Islet of Langerhans (tissue), 1 donor: ENCODE data around the gene SMC1B.
"Not testable (repeated sequence)": the region's sequence is repeated elsewhere in the genome, so short reads cannot be mapped to it uniquely, and the experiment has no call there.

Experiments
- FAIRE-seq: peaks from one replicate; lab custom pipeline; 2011; peaks lifted over from hg19 to GRCh38; lab: Jason Lieb, UNC

SMC1B gene, protein sequence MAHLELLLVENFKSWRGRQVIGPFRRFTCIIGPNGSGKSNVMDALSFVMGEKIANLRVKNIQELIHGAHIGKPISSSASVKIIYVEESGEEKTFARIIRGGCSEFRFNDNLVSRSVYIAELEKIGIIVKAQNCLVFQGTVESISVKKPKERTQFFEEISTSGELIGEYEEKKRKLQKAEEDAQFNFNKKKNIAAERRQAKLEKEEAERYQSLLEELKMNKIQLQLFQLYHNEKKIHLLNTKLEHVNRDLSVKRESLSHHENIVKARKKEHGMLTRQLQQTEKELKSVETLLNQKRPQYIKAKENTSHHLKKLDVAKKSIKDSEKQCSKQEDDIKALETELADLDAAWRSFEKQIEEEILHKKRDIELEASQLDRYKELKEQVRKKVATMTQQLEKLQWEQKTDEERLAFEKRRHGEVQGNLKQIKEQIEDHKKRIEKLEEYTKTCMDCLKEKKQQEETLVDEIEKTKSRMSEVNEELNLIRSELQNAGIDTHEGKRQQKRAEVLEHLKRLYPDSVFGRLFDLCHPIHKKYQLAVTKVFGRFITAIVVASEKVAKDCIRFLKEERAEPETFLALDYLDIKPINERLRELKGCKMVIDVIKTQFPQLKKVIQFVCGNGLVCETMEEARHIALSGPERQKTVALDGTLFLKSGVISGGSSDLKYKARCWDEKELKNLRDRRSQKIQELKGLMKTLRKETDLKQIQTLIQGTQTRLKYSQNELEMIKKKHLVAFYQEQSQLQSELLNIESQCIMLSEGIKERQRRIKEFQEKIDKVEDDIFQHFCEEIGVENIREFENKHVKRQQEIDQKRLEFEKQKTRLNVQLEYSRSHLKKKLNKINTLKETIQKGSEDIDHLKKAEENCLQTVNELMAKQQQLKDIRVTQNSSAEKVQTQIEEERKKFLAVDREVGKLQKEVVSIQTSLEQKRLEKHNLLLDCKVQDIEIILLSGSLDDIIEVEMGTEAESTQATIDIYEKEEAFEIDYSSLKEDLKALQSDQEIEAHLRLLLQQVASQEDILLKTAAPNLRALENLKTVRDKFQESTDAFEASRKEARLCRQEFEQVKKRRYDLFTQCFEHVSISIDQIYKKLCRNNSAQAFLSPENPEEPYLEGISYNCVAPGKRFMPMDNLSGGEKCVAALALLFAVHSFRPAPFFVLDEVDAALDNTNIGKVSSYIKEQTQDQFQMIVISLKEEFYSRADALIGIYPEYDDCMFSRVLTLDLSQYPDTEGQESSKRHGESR

DNA sequence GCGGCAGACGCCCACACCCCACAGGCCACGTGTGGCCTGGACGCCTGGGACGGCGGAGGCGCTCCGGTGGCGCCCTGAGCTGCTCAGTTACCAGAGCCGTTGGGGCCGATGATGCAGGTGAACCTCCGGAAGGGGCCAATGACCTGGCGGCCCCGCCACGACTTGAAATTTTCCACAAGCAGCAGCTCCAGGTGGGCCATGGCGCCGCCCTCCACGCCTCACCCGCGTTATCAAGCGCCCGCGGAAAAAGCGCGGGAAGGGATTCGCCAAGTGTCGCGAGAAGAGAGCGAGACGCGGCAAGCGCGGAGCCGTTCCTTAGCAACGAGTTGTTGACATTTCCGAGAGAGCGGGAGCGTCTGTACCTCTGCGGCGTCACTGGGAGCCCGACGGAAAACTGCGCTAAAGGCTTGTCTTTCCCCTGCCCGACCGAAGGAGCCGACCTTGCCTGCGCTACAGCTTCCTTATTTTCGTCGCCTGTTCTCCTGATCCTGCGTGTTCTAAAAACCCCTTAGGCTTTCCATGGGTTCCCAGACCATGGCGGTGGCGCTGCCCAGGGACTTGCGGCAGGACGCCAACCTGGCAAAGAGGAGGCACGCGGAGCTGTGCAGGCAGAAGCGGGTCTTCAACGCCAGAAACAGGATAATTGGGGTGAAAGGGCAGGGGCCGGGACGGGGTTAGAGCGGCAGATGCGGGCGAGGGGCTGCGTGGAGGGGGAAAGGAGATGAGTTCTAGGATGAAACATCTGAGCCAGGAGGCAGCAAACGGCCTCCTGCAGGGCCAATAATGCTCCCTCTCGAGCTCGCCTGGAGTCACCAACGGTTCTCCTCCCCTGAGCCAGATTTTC, at the start of gene SMC1B, which contains the start of gene RIBC2:
SMC1B (minus strand) TSS at position 232 of the 844 bp plus-strand sequence; CDS start at position 200, 32 bp downstream.
RIBC2 (plus strand) TSS at position 326 of the 844 bp plus-strand sequence; CDS start at position 520, 194 bp downstream.
- FAIRE-seq: no peak

DNA sequence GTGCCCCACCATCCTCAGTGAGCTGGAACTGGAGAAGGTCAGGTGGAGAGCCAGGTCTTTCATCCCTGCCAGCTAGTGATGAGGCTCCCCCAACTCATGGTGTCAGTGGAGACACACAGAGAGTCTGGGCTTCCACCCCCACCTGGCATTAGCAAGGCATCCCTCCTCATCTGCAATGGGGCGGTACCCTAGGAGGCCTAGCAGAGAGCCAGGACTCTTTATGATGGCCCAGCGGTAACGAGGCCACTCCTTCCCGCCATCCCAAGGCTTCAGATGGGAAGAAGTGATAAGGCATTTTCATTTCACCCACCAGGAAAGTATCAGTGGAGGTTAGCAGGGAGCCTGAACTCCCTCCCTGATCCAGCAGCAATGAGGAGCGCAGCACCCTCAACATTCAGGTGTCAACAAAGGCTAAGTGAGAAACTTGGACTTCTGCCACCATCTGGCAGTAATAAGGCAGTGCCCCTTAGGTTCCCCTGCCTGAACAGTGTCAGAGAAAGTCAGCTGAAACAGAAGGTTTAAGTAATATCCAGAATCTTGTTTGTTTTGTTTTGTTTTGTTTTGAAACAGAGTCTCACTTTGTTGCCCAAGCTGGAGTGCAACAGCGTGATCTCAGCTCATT, 48.7 kb upstream of the SMC1B start:
- no peak for FAIRE-seq

DNA sequence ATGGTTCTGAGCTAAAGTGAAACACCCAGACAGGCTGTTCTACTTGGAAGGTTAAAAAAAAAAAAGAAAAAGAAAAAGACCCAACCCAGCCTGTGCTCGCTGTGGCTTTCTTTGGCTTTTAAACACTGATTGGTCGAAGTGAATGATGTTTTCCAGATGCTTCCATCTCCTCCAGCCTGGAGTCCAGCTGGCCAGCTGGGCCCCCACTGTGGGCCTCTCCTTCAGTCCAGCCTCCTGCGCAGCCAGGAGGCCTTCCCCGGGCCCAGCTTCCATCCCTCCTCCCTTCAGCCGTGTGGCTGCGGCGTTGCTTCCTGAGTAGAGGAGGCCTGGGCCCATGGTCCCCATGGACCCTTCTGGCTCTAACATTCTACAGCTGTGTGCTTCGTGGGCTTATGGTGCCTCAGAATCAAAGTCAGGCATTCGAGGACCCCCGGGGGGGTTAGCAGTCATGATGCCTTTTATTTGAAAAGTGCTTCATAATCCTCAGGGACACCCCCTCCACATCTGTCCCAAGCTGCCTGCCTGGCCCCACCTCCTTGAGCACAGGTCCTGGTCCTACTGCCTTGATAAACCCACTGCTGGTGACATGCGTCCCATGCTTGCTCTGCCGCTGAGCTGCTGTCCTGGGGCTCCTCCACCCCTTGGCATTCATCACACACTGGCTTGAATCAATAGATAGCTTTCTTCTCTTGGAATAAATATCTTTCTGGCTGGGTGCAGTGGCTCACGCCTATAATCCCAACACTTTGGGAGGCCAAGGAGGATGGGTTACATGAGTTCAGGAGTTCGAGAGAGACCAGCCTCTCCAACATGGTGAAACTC, 47.1 kb upstream of the SMC1B start:
- no peak for FAIRE-seq

DNA sequence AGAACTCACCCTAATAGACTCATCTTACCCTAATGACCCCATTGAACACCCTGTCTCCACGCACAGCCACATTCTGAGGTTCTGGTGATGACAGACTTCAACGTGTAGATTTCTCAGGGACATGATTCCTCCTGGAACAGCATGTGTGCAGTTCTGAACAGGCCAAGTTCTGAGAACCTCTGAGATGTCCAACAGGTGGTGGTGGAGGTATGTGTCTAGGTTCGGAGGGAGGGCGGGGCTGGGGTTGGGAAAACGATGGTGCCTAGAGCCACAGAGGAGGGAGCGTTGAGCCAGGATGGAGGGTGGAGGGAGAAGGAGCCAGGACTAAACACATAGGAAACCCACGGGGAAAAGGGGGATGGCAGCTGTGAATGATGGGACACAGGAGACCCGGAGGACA, 45.8 kb upstream of the SMC1B start:
- FAIRE-seq: no peak

DNA sequence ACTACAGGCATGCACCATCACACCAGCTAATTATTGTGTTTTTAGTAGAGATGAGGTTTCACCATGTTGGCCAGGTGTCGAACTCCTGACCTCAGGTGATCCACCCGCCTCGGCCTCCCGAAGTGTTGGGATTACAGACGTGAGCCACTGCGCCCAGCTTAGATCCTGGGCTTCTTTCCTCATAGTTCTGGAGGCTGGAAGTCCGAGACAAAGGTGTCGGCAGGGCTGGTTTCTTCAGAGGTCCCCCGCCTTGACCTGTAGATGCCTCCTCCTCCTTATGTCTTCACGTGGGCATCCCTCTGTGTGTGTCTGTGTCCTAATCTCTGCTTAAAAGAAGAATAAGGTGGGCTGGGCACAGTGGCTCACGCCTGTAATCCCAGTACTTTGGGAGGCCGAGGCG, 45.1 kb upstream of the SMC1B start:
- FAIRE-seq: no peak

DNA sequence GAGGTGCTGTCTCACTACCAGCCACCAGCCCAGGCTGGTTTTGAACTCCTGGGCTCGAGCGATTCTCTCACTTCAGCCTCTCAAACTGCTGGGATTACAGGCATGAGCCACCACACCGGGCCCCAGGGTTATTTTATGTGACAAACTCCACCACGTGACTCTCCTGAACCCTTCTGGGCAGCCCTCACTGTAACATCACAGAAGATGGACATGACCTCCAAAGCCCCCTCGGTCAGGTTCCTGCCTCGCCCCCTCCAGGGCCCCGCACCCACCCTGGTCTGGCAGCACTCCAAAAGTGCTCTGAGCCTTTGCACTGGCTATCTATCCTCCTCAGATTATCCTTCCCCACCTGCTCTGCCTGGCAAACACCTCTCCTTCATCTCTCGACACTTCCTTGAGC, 43.4 kb upstream of the SMC1B start:
- no peak for FAIRE-seq

DNA sequence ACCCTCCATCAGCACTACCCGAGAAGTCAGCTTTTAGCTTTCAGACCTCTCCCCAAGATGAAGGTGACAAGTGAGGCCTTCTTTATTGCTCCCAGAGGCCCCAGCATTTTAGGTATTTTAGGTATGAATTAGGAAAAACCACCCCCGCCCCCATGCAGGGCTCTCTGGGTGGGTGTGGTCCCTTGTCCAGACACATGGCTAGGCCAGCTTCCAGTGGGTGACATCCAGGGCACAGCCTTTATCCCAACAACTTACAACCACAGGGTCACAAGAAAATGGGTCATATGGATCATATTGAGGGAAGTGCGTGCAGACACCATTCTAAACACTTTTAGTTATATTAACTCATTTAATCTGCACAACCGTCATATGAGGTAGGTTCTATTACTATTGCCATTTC, 42.2 kb upstream of the SMC1B start:
- no peak for FAIRE-seq

DNA sequence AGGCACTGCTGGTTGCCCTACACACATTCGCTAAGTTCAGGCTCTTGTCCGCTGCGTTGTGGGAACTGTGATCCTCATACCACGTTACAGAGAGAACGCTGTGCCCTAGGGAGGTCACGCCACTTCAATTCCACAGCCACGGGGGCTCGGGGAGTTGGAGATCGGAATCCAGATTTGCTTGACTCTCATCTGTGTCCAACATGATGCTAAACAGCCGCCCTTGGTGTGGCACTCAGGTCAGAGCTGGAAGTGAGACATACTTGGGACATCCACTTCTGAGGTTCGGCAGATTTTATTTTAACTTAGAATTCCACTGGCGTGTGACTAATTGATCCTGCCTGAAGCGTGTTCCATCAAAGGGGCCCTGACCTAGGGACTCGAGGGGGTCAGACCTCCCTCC, 41.8 kb upstream of the SMC1B start:
- no peak for FAIRE-seq

DNA sequence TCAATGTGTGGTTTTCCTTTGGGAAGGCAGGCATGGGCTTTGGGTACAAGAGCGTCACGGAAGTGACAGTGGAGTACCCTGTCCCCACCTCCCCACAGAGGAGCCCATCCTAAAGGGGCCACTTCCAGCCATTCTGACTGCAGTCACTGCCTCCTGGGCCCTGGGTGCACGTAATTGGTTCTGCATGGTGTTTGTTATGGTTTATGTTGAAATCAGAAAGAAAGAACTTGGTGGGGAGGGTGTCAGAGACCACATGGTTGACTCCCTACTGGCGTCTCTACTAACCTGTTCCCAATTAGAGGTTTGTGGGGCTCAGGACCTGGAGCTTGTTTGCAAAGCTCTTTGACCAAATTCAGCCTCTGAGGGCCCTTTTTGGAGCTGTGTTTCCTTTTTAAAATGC, 40.9 kb upstream of the SMC1B start:
- no peak for FAIRE-seq

DNA sequence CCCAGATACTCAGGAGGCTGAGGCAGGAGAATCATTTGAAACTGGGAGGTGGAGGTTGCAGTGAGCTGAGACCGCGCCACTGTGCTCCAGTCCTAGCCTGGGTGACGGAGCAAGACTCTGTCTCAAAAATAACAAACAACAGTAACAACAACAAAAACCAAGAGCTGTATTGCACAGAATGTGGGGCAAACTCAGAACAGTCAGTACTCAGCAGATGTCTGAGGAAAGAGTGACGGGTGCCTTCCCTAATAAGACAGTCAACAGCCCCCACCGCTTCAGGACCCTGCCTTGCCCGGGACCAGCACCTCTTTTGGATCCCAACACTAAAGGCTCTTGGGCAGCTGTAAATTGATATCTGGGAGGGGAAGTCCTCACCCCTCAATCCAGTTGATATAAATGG, 40.4 kb upstream of the SMC1B start:
- no peak for FAIRE-seq

DNA sequence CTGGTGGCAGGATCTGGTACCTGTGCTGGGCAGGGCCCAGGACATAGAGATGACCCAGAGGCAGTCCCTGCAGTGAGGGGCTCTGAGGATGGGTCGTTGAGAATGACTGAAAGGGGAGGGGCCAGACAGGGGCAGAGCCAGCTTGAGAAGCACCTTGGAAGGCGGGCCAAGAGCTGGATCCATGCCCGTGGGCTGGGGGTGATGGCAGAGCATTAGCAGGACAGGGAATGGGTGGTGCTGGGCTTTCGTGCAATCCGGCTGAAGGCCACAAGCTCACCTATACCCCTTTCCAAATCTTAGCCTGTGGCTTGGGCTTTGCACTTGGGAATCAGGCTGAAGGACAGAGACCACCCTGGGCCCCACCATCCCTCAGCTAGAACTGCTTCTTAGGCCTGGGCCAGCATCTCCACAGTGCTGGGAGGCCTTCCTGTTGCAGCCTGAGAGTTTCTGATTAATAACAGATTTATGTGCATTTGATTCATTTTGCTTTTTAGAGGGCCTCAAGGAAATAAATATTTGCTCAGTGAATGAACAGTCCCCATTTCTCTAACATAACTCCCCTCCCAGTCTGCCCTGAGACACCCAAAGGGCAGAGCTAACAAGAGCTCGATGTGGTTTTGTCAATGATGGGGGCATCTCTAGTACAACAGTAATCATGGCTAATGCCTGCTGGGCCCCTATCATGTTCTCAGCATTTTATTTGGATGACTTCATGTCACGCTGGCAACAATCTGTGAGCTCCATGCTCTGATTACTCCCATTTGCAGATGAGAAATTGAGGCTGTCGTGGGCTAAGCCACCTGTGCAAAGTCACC, 39.4 kb upstream of the SMC1B start:
- FAIRE-seq: no peak

DNA sequence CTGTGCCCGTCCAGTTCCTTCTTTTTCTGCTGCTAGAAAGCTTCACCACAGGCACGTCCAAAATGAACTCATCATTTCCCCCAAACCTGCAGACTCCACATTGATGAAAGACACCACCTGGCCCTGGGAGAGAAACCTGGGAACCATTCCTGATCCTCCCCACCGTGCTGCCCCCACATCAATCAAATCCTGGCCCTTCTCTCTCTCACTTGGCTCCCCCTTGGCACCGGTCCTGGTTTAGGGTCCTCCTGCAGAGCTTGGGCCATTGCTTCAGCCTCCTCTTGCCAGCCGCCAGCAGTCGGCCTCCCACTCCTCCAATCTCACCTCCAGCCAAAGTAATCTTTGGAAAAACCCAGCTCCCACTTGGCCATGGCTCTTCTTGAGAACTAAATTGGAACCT, 38.6 kb upstream of the SMC1B start:
- FAIRE-seq: no peak

DNA sequence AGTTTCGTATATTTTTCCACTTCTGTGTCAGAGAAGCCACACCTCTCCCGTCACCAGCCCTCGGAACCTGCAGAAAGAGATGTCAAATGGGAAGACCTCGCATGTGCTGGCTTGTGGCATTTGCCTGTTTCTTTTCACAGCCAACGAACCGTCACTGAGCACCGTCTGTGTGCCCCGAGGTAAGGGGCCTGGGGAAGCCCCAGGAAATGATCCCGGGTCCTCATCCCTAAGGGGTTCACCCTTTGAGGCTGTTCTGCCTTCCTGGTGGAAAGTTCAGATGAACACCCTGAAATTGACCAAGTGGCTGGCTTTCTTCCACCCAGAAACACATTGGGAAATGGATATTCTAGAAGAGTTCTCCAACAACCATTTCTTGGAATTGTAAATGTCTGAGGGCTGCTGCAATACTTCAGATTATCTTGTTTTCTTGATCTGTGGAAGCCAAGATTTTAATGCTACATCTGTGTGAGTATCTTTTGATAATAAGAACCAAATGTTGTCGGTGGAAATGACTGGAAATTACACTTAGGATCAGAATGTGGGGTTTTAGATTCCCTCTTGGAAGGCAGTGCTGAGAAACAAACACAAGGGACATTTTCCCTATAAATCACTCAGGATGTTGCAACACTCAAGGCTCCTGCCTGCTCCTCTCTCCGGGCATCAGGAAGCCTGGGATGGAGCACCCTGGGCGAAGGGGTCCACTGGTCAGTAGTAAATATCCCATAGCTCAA, 37.7 kb upstream of the SMC1B start:
- FAIRE-seq: no peak

DNA sequence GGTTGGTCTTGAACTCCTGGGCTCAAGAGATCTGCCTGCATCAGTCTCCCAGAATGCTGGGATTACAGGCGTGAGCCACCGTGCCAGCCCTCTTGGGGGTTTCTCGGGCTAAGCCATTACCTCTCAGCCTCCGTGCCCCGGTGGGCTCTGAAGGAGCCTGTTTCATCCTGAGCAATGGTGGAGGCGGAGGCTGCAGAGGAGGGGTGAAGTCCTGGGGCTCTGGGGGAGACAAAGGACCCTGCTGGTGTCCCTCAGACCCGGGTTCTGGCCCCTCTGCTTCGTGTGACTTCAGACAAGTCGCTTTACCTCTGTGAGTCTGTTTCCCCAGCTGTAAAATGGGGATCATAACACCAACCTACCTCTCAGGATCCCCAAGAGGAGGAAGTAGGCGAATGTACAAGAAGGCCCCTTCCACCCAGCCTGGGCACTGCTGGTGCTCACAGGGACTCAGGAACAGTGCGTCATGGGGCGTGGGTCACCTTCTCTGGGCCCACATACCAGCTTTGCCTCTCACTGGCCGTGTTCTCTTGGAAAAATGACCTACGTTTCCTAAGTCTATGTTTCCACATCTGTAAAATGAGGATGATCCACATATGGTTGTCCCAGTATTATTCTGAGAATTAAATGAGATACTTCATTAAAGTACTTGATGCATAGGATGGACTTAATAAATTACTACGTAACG, 36.8 kb upstream of the SMC1B start:
- FAIRE-seq: no peak

DNA sequence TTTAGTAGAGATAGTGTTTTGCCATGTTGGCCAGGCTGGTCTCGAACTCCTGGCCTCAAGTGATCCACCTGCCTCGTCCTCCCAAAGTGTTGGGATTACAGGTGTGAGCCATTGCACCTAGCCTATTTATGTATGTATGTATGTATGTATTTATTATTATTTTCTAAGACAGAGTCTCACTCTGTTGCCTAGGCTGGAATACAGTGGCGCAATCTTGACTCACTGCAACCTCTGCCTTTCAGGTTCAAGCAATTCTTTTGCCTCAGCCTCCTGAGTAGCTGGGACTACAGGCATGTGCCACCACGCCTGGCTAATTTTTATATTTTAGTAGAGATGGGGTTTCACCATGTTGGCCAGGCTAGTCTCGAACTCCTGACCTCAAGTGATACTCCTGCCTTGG, 36.0 kb upstream of the SMC1B start:
- not testable (repeated sequence) for FAIRE-seq

DNA sequence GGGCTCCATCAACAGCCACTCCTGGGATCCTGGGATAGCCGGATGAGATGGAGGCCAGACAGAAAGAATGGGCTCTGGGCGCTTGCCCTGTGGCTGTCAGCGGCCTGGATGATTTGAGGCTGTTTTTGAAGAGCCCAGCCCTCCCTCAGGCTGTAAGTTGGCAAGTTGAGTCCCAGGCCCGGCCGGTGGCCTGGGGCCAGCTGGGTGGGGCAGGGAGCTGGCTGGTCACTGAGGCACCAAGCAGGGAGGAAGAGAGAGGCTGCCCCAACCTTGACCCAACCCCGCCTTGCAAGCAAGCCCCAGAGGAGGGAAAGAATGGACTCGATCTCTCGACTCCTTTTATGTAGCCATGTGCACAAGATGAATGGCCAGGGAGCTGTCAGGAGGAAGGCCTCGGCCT, 35.0 kb upstream of the SMC1B start:
- FAIRE-seq: no peak

DNA sequence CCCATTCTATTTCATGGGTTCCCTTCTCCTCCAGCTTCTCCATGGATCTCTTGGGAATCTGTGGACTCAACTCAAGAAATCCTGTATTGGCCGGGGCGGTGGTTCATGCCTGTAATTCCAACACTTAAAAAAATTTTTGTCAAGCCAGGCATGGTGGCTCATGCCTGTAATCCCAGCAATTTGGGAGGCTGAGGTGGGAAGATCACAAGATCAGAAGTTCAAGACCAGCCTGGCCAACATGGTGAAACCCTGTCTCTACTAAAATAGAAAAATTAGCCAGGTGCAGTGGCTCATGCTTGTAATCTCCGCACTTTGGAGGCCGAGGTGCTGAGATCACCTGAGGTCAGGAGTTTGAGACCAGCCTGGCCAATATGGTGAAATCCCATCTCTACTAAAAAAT, 34.2 kb upstream of the SMC1B start:
- FAIRE-seq: not testable (repeated sequence)

DNA sequence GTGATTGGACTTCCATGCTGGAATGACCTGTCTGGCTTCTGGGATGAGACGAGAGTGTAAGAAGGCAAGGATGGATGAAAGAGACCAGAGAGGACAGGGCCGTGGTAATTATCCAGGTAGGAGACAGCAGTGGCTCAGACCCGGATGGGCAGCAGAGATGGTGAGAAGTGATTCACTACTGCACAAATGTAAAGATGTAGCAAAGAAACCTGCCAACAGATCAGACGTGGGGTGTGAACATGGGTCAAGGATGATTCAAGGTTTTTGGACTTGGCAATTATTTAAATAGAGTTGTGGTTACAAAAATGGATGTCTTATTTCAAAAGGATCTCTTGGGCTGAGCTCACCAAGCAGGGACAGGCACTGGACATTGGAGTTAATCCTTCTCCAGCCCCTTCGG, 32.8 kb upstream of the SMC1B start:
- no peak for FAIRE-seq
